ENCODE measurements around the gene UBAC2.

UBAC2 gene

GRCh38 chr13:99361197-99361596 lies 160.5 kb downstream of the UBAC2 start:
- no peak for TF ChIP-seq CTCF (conservative IDR thresholded peaks at IDR 0.05; ENCODE audit: low read length)
- no peak overlapping the region for H3K4me3 ChIP-seq (ENCODE audit: low read length)
- no peak for DNase-seq (ENCODE audit: low read depth)

- TF ChIP-seq CTCF (conservative IDR thresholded peaks at IDR 0.05; ENCODE audit: low read length), result no peak
Observed at GRCh38 chr13:99362362-99362761, 161.7 kb downstream of the UBAC2 start.

GRCh38 chr13:99363391-99363790 lies 162.7 kb downstream of the UBAC2 start:
- no peak for DNase-seq (ENCODE audit: low read depth)
- no peak for TF ChIP-seq CTCF (conservative IDR thresholded peaks at IDR 0.05; ENCODE audit: low read length)
- no peak overlapping the region for H3K4me3 ChIP-seq (ENCODE audit: low read length)

More at GRCh38 chr13:99362362-99362761, 161.7 kb downstream of the UBAC2 start:
- no peak overlapping the region for H3K4me3 ChIP-seq (ENCODE audit: low read length)
- DNase-seq (ENCODE audit: low read depth), result no peak

DNA sequence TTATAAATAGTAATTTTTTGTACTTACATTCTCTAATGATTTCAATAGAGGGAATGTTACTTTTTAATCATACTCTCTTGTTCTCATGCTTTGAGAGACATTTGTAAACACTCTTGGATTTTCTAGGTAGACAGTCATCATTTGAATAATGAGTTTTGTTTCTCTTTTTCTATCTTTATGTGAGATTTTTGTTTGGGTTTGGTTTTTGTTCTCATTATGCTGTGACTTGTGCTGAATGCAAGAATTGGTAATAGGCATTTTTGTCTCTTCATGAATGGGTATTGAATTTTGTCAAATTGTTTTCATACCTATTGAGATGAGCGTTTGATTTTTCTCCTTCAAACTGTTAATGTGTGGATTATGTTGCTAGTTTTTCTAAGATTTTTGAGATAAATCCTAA lies 163.3 kb downstream of the UBAC2 start:
- TF ChIP-seq CTCF (conservative IDR thresholded peaks at IDR 0.05; ENCODE audit: low read length), result no peak
- DNase-seq (ENCODE audit: low read depth), result no peak
- H3K4me3 ChIP-seq (ENCODE audit: low read length), result no peak overlapping the region

GRCh38 chr13:99366075-99366987 lies 165.7 kb downstream of the UBAC2 start:
- DNase-seq (ENCODE audit: low read depth), result no peak
- TF ChIP-seq CTCF (conservative IDR thresholded peaks at IDR 0.05; ENCODE audit: low read length), result no peak
- H3K4me3 ChIP-seq (ENCODE audit: low read length), result no peak overlapping the region

DNA sequence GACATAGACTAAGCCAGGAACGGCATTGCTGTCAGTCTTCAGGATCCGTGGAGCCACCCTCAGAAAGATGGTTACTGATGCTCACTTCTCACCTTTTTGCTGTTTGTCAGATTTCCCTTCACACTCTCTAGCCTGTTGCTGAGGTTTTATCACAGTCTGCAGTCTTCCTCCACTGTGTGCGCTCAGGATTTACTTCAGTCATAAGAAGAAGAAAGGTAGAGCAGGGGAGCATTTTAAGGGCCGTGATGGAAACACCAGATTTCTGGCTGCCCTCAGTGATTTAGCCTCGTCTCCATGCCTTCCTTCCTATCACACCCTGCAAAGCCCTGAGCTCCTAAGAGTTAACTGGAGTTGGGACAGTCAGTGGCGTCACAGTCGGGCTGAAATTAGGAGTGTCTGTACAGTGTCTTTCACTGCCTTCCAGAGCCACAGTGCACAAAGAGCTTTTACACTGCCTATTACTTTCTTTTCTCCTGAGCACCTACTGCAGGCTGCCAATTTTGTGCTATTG lies 166.5 kb downstream of the UBAC2 start:
- H3K4me3 ChIP-seq (ENCODE audit: low read length), result no peak overlapping the region
- no peak for DNase-seq (ENCODE audit: low read depth)
- no peak for TF ChIP-seq CTCF (conservative IDR thresholded peaks at IDR 0.05; ENCODE audit: low read length)

Data from AG10803 (cell line).